GM19324 (cell line): ENCODE results near the gene EMILIN1.
"Not testable (repeated sequence)": the region's sequence is repeated elsewhere in the genome, so short reads cannot be mapped to it uniquely, and the experiment has no call there.

Experiments used
- ATAC-seq: cut with Tn5 transposase; IDR thresholded peaks from one replicate; pipeline ENCODE4 v1.9.1; 2021; ENCODE audit warnings: mild to moderate bottlenecking, moderate library complexity; ENCODE audit not compliant: unreplicated experiment, low FRiP score

Gene EMILIN1

GRCh38 chr2:27092696-27093429 is 14.4 kb downstream of the EMILIN1 start:
- no peak for ATAC-seq

- ATAC-seq: no peak
These were observed 15.3 kb downstream of the EMILIN1 start for GRCh38 chr2:27093430-27094352.

- ATAC-seq: no peak
These were observed 16.1 kb downstream of the EMILIN1 start for GRCh38 chr2:27094353-27094984.

GRCh38 chr2:27095427-27095744 is 17.0 kb downstream of the EMILIN1 start:
- no peak for ATAC-seq

GRCh38 chr2:27095745-27096651 is 17.6 kb downstream of the EMILIN1 start:
- ATAC-seq: no peak

GRCh38 chr2:27096748-27097297 is 18.4 kb downstream of the EMILIN1 start:
- ATAC-seq: no peak

GRCh38 chr2:27097341-27097740 is 18.9 kb downstream of the EMILIN1 start:
- no peak for ATAC-seq

- no peak for ATAC-seq
These were observed 21.0 kb downstream of the EMILIN1 start for GRCh38 chr2:27099334-27099955.

- no peak for ATAC-seq
These were observed 21.6 kb downstream of the EMILIN1 start for GRCh38 chr2:27100036-27100435.

- ATAC-seq: no peak
These were observed 23.9 kb downstream of the EMILIN1 start for GRCh38 chr2:27102329-27102728.

GRCh38 chr2:27105981-27106380 is 27.6 kb downstream of the EMILIN1 start:
- no peak for ATAC-seq

GRCh38 chr2:27108221-27108620 is 29.8 kb downstream of the EMILIN1 start:
- ATAC-seq: no peak

- ATAC-seq: no peak
These were observed 30.7 kb downstream of the EMILIN1 start for GRCh38 chr2:27109083-27109482.

GRCh38 chr2:27110603-27111352 is 32.4 kb downstream of the EMILIN1 start:
- ATAC-seq: not testable (repeated sequence)

GRCh38 chr2:27111392-27112078 is 33.1 kb downstream of the EMILIN1 start:
- ATAC-seq: not testable (repeated sequence)

GRCh38 chr2:27115519-27115918 is 37.1 kb downstream of the EMILIN1 start:
- ATAC-seq: no peak

GRCh38 chr2:27117995-27118524 is 39.6 kb downstream of the EMILIN1 start:
- no peak for ATAC-seq
